ENCODE measurements around the gene DNAH12.
A peak's percentile ranks its signal among the peaks of the same experiment; 100 is the strongest.
"Not testable (repeated sequence)": the region's sequence is repeated elsewhere in the genome, so short reads cannot be mapped to it uniquely, and the experiment has no call there.

The DNAH12 gene

GRCh38 chr3:57546616-57547015, 2.5 kb upstream of the DNAH12 start:
- in situ Hi-C loops (cut with MboI; ENCODE audit: low pct_unique_long_range_greater_than_20kb, low sequenced_read_pairs): no loop called here
- no peak for DNase-seq

- in situ Hi-C loops (cut with MboI; ENCODE audit: low pct_unique_long_range_greater_than_20kb, low sequenced_read_pairs): no loop called here
- no peak for DNase-seq
Observed at GRCh38 chr3:57545636-57546268, 1.6 kb upstream of the DNAH12 start.

GRCh38 chr3:57538465-57538864, 5.7 kb downstream of the DNAH12 start:
- in situ Hi-C loops (cut with MboI; ENCODE audit: low pct_unique_long_range_greater_than_20kb, low sequenced_read_pairs): no loop called here
- DNase-seq: no peak

- in situ Hi-C loops (cut with MboI; ENCODE audit: low pct_unique_long_range_greater_than_20kb, low sequenced_read_pairs): no loop called here
- DNase-seq: no peak
Observed at GRCh38 chr3:57530071-57530608, 14.0 kb downstream of the DNAH12 start.

- in situ Hi-C loops (cut with MboI; ENCODE audit: low pct_unique_long_range_greater_than_20kb, low sequenced_read_pairs): no loop called here
- DNase-seq: peak; percentile 21
Observed at GRCh38 chr3:57518276-57518915, 25.7 kb downstream of the DNAH12 start.

- in situ Hi-C loops (cut with MboI; ENCODE audit: low pct_unique_long_range_greater_than_20kb, low sequenced_read_pairs): no loop called here
- DNase-seq: no peak
Observed at GRCh38 chr3:57512166-57512565, 32.0 kb downstream of the DNAH12 start.

GRCh38 chr3:57505901-57506300, 38.2 kb downstream of the DNAH12 start:
- DNase-seq: no peak
- in situ Hi-C loops (cut with MboI; ENCODE audit: low pct_unique_long_range_greater_than_20kb, low sequenced_read_pairs): no loop called here

GRCh38 chr3:57500506-57500905, 43.6 kb downstream of the DNAH12 start:
- in situ Hi-C loops (cut with MboI; ENCODE audit: low pct_unique_long_range_greater_than_20kb, low sequenced_read_pairs): no loop called here
- no peak for DNase-seq

GRCh38 chr3:57497904-57498303, 46.2 kb downstream of the DNAH12 start:
- DNase-seq: no peak
- in situ Hi-C loops (cut with MboI; ENCODE audit: low pct_unique_long_range_greater_than_20kb, low sequenced_read_pairs): no loop called here

- no peak for DNase-seq
- in situ Hi-C loops (cut with MboI; ENCODE audit: low pct_unique_long_range_greater_than_20kb, low sequenced_read_pairs): no loop called here
Observed at GRCh38 chr3:57484563-57484962, 59.6 kb downstream of the DNAH12 start.

GRCh38 chr3:57477193-57477592, 67.0 kb downstream of the DNAH12 start:
- DNase-seq; in situ Hi-C loops (cut with MboI; ENCODE audit: low pct_unique_long_range_greater_than_20kb, low sequenced_read_pairs): not testable (repeated sequence)

GRCh38 chr3:57464801-57465200, 79.3 kb downstream of the DNAH12 start:
- no peak for DNase-seq
- in situ Hi-C loops (cut with MboI; ENCODE audit: low pct_unique_long_range_greater_than_20kb, low sequenced_read_pairs): no loop called here

- no peak for DNase-seq
- in situ Hi-C loops (cut with MboI; ENCODE audit: low pct_unique_long_range_greater_than_20kb, low sequenced_read_pairs): no loop called here
Observed at GRCh38 chr3:57464011-57464410, 80.1 kb downstream of the DNAH12 start.

GRCh38 chr3:57451150-57451846, 92.8 kb downstream of the DNAH12 start:
- DNase-seq: no peak
- in situ Hi-C loops (cut with MboI; ENCODE audit: low pct_unique_long_range_greater_than_20kb, low sequenced_read_pairs): no loop called here

GRCh38 chr3:57449276-57449847, 94.8 kb downstream of the DNAH12 start:
- in situ Hi-C loops (cut with MboI; ENCODE audit: low pct_unique_long_range_greater_than_20kb, low sequenced_read_pairs); DNase-seq: not testable (repeated sequence)

GRCh38 chr3:57448489-57448888, 95.7 kb downstream of the DNAH12 start:
- DNase-seq; in situ Hi-C loops (cut with MboI; ENCODE audit: low pct_unique_long_range_greater_than_20kb, low sequenced_read_pairs): not testable (repeated sequence)

- no peak for DNase-seq
- in situ Hi-C loops (cut with MboI; ENCODE audit: low pct_unique_long_range_greater_than_20kb, low sequenced_read_pairs): no loop called here
Observed at GRCh38 chr3:57446318-57446841, 97.8 kb downstream of the DNAH12 start.

GRCh38 chr3:57444469-57444868, 99.7 kb downstream of the DNAH12 start:
- in situ Hi-C loops (cut with MboI; ENCODE audit: low pct_unique_long_range_greater_than_20kb, low sequenced_read_pairs): no loop called here
- no peak for DNase-seq

- in situ Hi-C loops (cut with MboI; ENCODE audit: low pct_unique_long_range_greater_than_20kb, low sequenced_read_pairs); DNase-seq: not testable (repeated sequence)
Observed at GRCh38 chr3:57440144-57440543, 104.0 kb downstream of the DNAH12 start.

- DNase-seq; in situ Hi-C loops (cut with MboI; ENCODE audit: low pct_unique_long_range_greater_than_20kb, low sequenced_read_pairs): not testable (repeated sequence)
Observed at GRCh38 chr3:57438460-57438859, 105.7 kb downstream of the DNAH12 start.
